ENCODE results near the gene MGAT4A. TPM values are rescaled to one million over a fixed set of nuclear protein-coding genes. Genes with fewer than 3 reads are reported as not detected.

The MGAT4A gene
- total and polyA plus RNA-seq, 2 experiments from 2014 or later, result 4.4 to 5.6 TPM

GRCh38 chr2:98751748-98752147 lies 20.8 kb upstream of the MGAT4A start (continued):
- TF ChIP-seq ETS1 (IDR thresholded peaks at IDR 0.05), result no peak
- no peak for TF ChIP-seq ZNF114 (CRISPR knock-in tag; IDR thresholded peaks at IDR 0.05)
- TF ChIP-seq, protein P1, sequence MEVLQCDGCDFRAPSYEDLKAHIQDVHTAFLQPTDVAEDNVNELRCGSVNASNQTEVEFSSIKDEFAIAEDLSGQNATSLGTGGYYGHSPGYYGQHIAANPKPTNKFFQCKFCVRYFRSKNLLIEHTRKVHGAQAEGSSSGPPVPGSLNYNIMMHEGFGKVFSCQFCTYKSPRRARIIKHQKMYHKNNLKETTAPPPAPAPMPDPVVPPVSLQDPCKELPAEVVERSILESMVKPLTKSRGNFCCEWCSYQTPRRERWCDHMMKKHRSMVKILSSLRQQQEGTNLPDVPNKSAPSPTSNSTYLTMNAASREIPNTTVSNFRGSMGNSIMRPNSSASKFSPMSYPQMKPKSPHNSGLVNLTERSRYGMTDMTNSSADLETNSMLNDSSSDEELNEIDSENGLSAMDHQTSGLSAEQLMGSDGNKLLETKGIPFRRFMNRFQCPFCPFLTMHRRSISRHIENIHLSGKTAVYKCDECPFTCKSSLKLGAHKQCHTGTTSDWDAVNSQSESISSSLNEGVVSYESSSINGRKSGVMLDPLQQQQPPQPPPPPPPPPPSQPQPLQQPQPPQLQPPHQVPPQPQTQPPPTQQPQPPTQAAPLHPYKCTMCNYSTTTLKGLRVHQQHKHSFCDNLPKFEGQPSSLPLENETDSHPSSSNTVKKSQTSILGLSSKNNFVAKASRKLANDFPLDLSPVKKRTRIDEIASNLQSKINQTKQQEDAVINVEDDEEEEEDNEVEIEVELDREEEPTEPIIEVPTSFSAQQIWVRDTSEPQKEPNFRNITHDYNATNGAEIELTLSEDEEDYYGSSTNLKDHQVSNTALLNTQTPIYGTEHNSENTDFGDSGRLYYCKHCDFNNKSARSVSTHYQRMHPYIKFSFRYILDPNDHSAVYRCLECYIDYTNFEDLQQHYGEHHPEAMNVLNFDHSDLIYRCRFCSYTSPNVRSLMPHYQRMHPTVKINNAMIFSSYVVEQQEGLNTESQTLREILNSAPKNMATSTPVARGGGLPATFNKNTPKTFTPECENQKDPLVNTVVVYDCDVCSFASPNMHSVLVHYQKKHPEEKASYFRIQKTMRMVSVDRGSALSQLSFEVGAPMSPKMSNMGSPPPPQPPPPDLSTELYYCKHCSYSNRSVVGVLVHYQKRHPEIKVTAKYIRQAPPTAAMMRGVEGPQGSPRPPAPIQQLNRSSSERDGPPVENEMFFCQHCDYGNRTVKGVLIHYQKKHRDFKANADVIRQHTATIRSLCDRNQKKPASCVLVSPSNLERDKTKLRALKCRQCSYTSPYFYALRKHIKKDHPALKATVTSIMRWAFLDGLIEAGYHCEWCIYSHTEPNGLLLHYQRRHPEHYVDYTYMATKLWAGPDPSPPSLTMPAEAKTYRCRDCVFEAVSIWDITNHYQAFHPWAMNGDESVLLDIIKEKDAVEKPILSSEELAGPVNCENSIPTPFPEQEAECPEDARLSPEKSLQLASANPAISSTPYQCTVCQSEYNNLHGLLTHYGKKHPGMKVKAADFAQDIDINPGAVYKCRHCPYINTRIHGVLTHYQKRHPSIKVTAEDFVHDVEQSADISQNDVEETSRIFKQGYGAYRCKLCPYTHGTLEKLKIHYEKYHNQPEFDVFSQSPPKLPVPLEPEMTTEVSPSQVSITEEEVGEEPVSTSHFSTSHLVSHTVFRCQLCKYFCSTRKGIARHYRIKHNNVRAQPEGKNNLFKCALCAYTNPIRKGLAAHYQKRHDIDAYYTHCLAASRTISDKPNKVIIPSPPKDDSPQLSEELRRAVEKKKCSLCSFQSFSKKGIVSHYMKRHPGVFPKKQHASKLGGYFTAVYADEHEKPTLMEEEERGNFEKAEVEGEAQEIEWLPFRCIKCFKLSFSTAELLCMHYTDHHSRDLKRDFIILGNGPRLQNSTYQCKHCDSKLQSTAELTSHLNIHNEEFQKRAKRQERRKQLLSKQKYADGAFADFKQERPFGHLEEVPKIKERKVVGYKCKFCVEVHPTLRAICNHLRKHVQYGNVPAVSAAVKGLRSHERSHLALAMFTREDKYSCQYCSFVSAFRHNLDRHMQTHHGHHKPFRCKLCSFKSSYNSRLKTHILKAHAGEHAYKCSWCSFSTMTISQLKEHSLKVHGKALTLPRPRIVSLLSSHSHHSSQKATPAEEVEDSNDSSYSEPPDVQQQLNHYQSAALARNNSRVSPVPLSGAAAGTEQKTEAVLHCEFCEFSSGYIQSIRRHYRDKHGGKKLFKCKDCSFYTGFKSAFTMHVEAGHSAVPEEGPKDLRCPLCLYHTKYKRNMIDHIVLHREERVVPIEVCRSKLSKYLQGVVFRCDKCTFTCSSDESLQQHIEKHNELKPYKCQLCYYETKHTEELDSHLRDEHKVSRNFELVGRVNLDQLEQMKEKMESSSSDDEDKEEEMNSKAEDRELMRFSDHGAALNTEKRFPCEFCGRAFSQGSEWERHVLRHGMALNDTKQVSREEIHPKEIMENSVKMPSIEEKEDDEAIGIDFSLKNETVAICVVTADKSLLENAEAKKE (CRISPR knock-in tag; IDR thresholded peaks at IDR 0.05), result no peak

DNA sequence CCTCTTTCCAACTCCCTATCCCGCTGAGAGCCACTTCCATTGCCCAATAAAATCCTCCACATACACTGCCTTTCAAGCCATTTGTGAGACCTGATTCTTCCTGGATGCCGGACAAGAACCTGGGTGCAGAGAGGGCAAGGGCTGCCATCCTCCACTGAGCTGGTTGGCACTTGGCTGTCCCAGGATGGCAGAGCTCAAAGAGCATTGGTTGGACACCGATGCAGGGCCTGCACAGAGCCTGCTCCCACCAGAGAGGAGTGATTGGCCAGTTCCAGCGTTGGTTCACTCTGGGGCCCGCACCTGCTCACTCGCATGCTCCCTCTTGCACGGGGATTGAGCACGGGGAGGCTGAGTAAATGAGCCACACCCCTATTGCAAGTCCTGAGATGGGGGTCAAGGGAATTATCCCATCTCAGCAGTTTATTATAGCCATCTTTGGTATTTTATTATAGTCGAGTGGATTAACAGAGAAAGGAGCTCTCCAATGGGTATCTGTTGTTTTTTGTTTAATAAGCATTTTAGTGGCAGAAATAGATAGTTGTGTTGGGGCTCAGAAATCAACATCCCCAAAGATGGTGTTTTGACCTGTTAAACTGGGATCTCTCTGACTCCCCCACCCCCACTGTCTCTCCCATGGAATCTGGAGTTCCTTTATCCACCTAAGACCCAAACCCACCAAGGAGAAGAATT lies 19.8 kb upstream of the MGAT4A start:
- Mint-ChIP-seq H3K27me3 (ENCODE audit: insufficient read depth, low read depth, poor library complexity) (peaks cover 5% of the 10 kb centered on the region), H3K4me3 (no peak overlapping the region), H3K27ac (no peak overlapping the region), H3K36me3 (ENCODE audit: low read depth) (no peaks in the 10 kb centered on the region), H3K4me1 (peaks cover 12% of the 10 kb centered on the region), H3K9me3 (no peaks in the 10 kb centered on the region; the same call in 1 of the 3 replicates)
- no peaks in the 10 kb centered on the region for H3F3A ChIP-seq (replicated peaks; ENCODE audit: low read depth)
- DNase-seq (ENCODE audit: low spot score) (no peak), ATAC-seq (no peak)
- no peaks in the 10 kb centered on the region for H3K4me1 ChIP-seq (ENCODE audit: insufficient read depth)
- H2AFZ ChIP-seq, result no peak overlapping the region
- no peaks in the 10 kb centered on the region for H3K36me3 ChIP-seq (ENCODE audit: insufficient read depth)
- no peak overlapping the region for H3K4me3 ChIP-seq
- H3K4me2 ChIP-seq, result no peak overlapping the region
- H4K20me1 ChIP-seq (replicated peaks; ENCODE audit: insufficient read depth), result no peaks in the 10 kb centered on the region
- H3K9me2 ChIP-seq (ENCODE audit: insufficient read depth), result no peaks in the 10 kb centered on the region; the same call in 1 of the 2 replicates
- no peaks in the 10 kb centered on the region for H3K79me2 ChIP-seq (replicated peaks; ENCODE audit: insufficient read depth)
- no peak overlapping the region for H3K27ac ChIP-seq (ENCODE audit: low read depth)
- no peaks in the 10 kb centered on the region for H3K27me3 ChIP-seq (ENCODE audit: insufficient read depth)
- no peak for TF ChIP-seq NANOG (IDR thresholded peaks at IDR 0.05; ENCODE audit: borderline replicate concordance)
- no peak for TF ChIP-seq EZH2phosphoT487 (IDR thresholded peaks at IDR 0.05; ENCODE audit: unreplicated experiment)
- no peak for TF ChIP-seq REST (IDR thresholded peaks at IDR 0.05; ENCODE audit: unreplicated experiment)
- TF ChIP-seq JUNB (IDR thresholded peaks at IDR 0.05; ENCODE audit: unreplicated experiment), result no peak
- no peak for TF ChIP-seq CREB1 (CRISPR knock-in tag; IDR thresholded peaks at IDR 0.05; ENCODE audit: low read depth)

Data from GM23338 (cell line).